Trophoblast cell (in vitro differentiated cells and primary cell): ENCODE measurements around the gene LIPE.

Experiments used
- DNase-seq, 2 donors: peaks; one replicate each; pipeline ENCODE4 v3.0.0-alpha.2; 2016
- H2AFZ ChIP-seq: 2 replicates; pipeline ENCODE4 v1.6.1; 2013; ENCODE audit warnings: low read length, moderate library complexity, mild to moderate bottlenecking; ENCODE audit not compliant: insufficient read depth, poor library complexity
- H2AK5ac ChIP-seq: 2 replicates; pipeline ENCODE4 v1.6.1; 2013; ENCODE audit warnings: mild to moderate bottlenecking, low read length
- H2BK120ac ChIP-seq: 2 replicates; pipeline ENCODE4 v1.6.1; 2013; ENCODE audit warnings: low read length, mild to moderate bottlenecking, moderate library complexity; ENCODE audit not compliant: insufficient read depth, poor library complexity
- H2BK12ac ChIP-seq: 2 replicates; pipeline ENCODE4 v1.6.1; 2013; ENCODE audit warnings: mild to moderate bottlenecking, low read length, moderate library complexity
- H2BK5ac ChIP-seq: 2 replicates; pipeline ENCODE4 v1.6.1; 2013; ENCODE audit warnings: low read length, low read depth, moderate library complexity, mild to moderate bottlenecking; ENCODE audit not compliant: poor library complexity
- H3K14ac ChIP-seq: 2 replicates; pipeline ENCODE4 v1.6.1; 2013; ENCODE audit warnings: mild to moderate bottlenecking, low read length
- H3K18ac ChIP-seq: 2 replicates; pipeline ENCODE4 v1.6.1; 2013; ENCODE audit warnings: mild to moderate bottlenecking, low read length
- H3K23ac ChIP-seq: 2 replicates; pipeline ENCODE4 v1.6.1; 2013; ENCODE audit warnings: low read length
- H3K27ac ChIP-seq: 2 replicates; pipeline ENCODE4 v1.5.1; 2013; ENCODE audit warnings: low read depth, mild to moderate bottlenecking, inconsistent platforms, low read length, moderate library complexity
- H3K27me3 ChIP-seq: 2 replicates; pipeline ENCODE4 v1.6.1; 2013; ENCODE audit warnings: inconsistent platforms, mild to moderate bottlenecking, low read length, moderate library complexity; ENCODE audit not compliant: insufficient read depth
- H3K36me3 ChIP-seq, 2 experiments: 1 replicate in 1 of 2; 2 replicates in 1 of 2; pipeline ENCODE4 v1.6.1; 2013; ENCODE audit warnings: low read length in 2 of 2, mild to moderate bottlenecking in 2 of 2, moderate library complexity in 1 of 2; ENCODE audit not compliant: insufficient read depth in 2 of 2, control insufficient read depth in 1 of 2
- H3K4ac ChIP-seq: 2 replicates; pipeline ENCODE4 v1.6.1; 2013; ENCODE audit warnings: low read depth, mild to moderate bottlenecking, low read length, moderate library complexity
- H3K4me1 ChIP-seq, 2 experiments: 1 replicate in 1 of 2; 2 replicates in 1 of 2; pipeline ENCODE4 v1.6.1; 2013; ENCODE audit warnings: low read length in 2 of 2, mild to moderate bottlenecking in 2 of 2, moderate library complexity in 1 of 2; ENCODE audit not compliant: insufficient read depth in 2 of 2, control insufficient read depth in 1 of 2
- H3K4me2 ChIP-seq: 2 replicates; pipeline ENCODE4 v1.6.1; 2013; ENCODE audit warnings: inconsistent platforms, mild to moderate bottlenecking, low read length, moderate library complexity
- H3K4me3 ChIP-seq: 2 replicates; pipeline ENCODE4 v1.5.1; 2013; ENCODE audit warnings: mild to moderate bottlenecking, low read depth, low read length, inconsistent platforms
- H3K79me1 ChIP-seq: one replicate; pipeline ENCODE4 v1.6.1; 2013; ENCODE audit warnings: low read length
- H3K79me2 ChIP-seq: 2 replicates; pipeline ENCODE4 v1.6.1; 2013; ENCODE audit warnings: low read length, mild to moderate bottlenecking; ENCODE audit not compliant: control insufficient read depth, insufficient read depth, poor library complexity
- H3K9ac ChIP-seq: 2 replicates; pipeline ENCODE4 v1.6.1; 2013; ENCODE audit warnings: mild to moderate bottlenecking, low read length
- H3K9me3 ChIP-seq: 2 replicates; pipeline ENCODE4 v1.6.1; 2013; ENCODE audit warnings: low read depth, mild to moderate bottlenecking, control low read depth, inconsistent platforms, low read length; ENCODE audit not compliant: insufficient read depth
- H4K12ac ChIP-seq: 2 replicates; pipeline ENCODE4 v1.6.1; 2013; ENCODE audit warnings: low read depth, mild to moderate bottlenecking, low read length, moderate library complexity
- H4K8ac ChIP-seq: 2 replicates; pipeline ENCODE4 v1.6.1; 2013; ENCODE audit warnings: low read depth, mild to moderate bottlenecking, low read length, moderate library complexity
- H4K91ac ChIP-seq: one replicate; pipeline ENCODE4 v1.6.1; 2013; ENCODE audit warnings: low read depth, mild to moderate bottlenecking, low read length, moderate library complexity
- WGBS: extraction: QIAGEN DNeasy Blood & Tissue Kit; methylation state at CpG from one replicate; pipeline ENCODE4 v1.1.7; 2013; ENCODE audit warnings: missing lambda C conversion rate; ENCODE audit not compliant: insufficient read length, insufficient coverage; ENCODE audit errors: extremely low coverage; 5-methylcytosine and 5-hydroxymethylcytosine counted together

Gene LIPE

GRCh38 chr19:42356686-42357085 lies 70.5 kb downstream of the LIPE start:
- Histone ChIP-seq H4K8ac (no peak overlapping the region), H3K79me1 (no peaks in the 10 kb centered on the region), H3K27ac (no peak overlapping the region), H3K27me3 (no peaks in the 10 kb centered on the region), H4K12ac (no peak overlapping the region), H3K18ac (no peak overlapping the region), H3K79me2 (no peaks in the 10 kb centered on the region), H3K9ac (no peak overlapping the region), H2AK5ac (no peak overlapping the region), H2BK5ac (no peak overlapping the region), H3K9me3 (peaks cover 2% of the 10 kb centered on the region), H3K4ac (no peak overlapping the region), H2BK12ac (no peak overlapping the region), H3K23ac (no peak overlapping the region), H3K4me2 (no peak overlapping the region), H4K91ac (no peak overlapping the region), H2BK120ac (no peak overlapping the region), H2AFZ (no peak overlapping the region), H3K4me3 (no peak overlapping the region), H3K14ac (no peak overlapping the region), H3K36me3 (peaks cover 32 to 43% of the 10 kb centered on the region in 2 experiments), H3K4me1 (peaks cover 5 to 6% of the 10 kb centered on the region in 2 experiments)
- no CpG with 5 or more reads among the region's 15 CpGs for WGBS
- DNase-seq, result no peak

- H3K27ac ChIP-seq, result no peak overlapping the region
- no peak for DNase-seq
- no CpG with 5 or more reads among the region's 12 CpGs for WGBS
- no peaks in the 10 kb centered on the region for H3K79me1 ChIP-seq
- no peak overlapping the region for H3K4me3 ChIP-seq
- H2BK12ac ChIP-seq, result no peak overlapping the region
- no peak overlapping the region for H4K8ac ChIP-seq
- peaks cover 4 to 6% of the 10 kb centered on the region in 2 experiments for H3K4me1 ChIP-seq
- no peak overlapping the region for H3K23ac ChIP-seq
- H3K18ac ChIP-seq, result no peak overlapping the region
- H3K4me2 ChIP-seq, result no peak overlapping the region
- peaks cover 2% of the 10 kb centered on the region for H3K9me3 ChIP-seq
- H2AK5ac ChIP-seq, result no peak overlapping the region
- no peak overlapping the region for H4K91ac ChIP-seq
- H2AFZ ChIP-seq, result no peak overlapping the region
- H2BK120ac ChIP-seq, result no peak overlapping the region
- H3K4ac ChIP-seq, result no peak overlapping the region
- H2BK5ac ChIP-seq, result no peak overlapping the region
- no peaks in the 10 kb centered on the region for H3K79me2 ChIP-seq
- H4K12ac ChIP-seq, result no peak overlapping the region
- no peaks in the 10 kb centered on the region for H3K27me3 ChIP-seq
- no peak overlapping the region for H3K9ac ChIP-seq
- peaks cover 32 to 43% of the 10 kb centered on the region in 2 experiments for H3K36me3 ChIP-seq
- no peak overlapping the region for H3K14ac ChIP-seq
These were observed 71.3 kb downstream of the LIPE start for GRCh38 chr19:42355896-42356295.

- H3K79me2 ChIP-seq, result no peaks in the 10 kb centered on the region
- H3K36me3 ChIP-seq, result peaks cover 34 to 46% of the 10 kb centered on the region in 2 experiments
- H3K79me1 ChIP-seq, result no peaks in the 10 kb centered on the region
- H3K27me3 ChIP-seq, result no peaks in the 10 kb centered on the region
- no peak overlapping the region for H3K14ac ChIP-seq
- peaks cover 2% of the 10 kb centered on the region for H3K9me3 ChIP-seq
- no peak overlapping the region for H2BK5ac ChIP-seq
- H2AK5ac ChIP-seq, result no peak overlapping the region
- H3K9ac ChIP-seq, result no peak overlapping the region
- no peak overlapping the region for H3K23ac ChIP-seq
- H2BK120ac ChIP-seq, result no peak overlapping the region
- no CpG with 5 or more reads among the region's 29 CpGs for WGBS
- no peak overlapping the region for H4K12ac ChIP-seq
- H2AFZ ChIP-seq, result no peak overlapping the region
- H3K4me3 ChIP-seq, result no peak overlapping the region
- H2BK12ac ChIP-seq, result no peak overlapping the region
- H3K27ac ChIP-seq, result no peak overlapping the region
- DNase-seq, result no peak
- no peak overlapping the region for H3K18ac ChIP-seq
- H4K91ac ChIP-seq, result no peak overlapping the region
- no peaks in the 10 kb centered on the region for H3K4me1 ChIP-seq
- H4K8ac ChIP-seq, result no peak overlapping the region
- H3K4ac ChIP-seq, result no peak overlapping the region
- H3K4me2 ChIP-seq, result no peak overlapping the region
These were observed 73.7 kb downstream of the LIPE start for GRCh38 chr19:42353341-42354015.

GRCh38 chr19:42352301-42353259 lies 74.6 kb downstream of the LIPE start:
- no CpG with 5 or more reads among the region's 31 CpGs for WGBS
- no peak overlapping the region for H3K9ac ChIP-seq
- H3K18ac ChIP-seq, result no peak overlapping the region
- H3K27ac ChIP-seq, result no peak overlapping the region
- no peaks in the 10 kb centered on the region for H3K27me3 ChIP-seq
- H3K4me1 ChIP-seq, result no peaks in the 10 kb centered on the region
- DNase-seq, result no peak
- no peak overlapping the region for H3K4me2 ChIP-seq
- no peak overlapping the region for H2BK5ac ChIP-seq
- H3K23ac ChIP-seq, result no peak overlapping the region
- H2AFZ ChIP-seq, result no peak overlapping the region
- no peak overlapping the region for H4K91ac ChIP-seq
- H3K36me3 ChIP-seq, result peaks cover 30 to 49% of the 10 kb centered on the region in 2 experiments
- no peak overlapping the region for H2BK120ac ChIP-seq
- H2AK5ac ChIP-seq, result no peak overlapping the region
- no peak overlapping the region for H4K12ac ChIP-seq
- H3K4ac ChIP-seq, result no peak overlapping the region
- no peak overlapping the region for H3K4me3 ChIP-seq
- no peak overlapping the region for H2BK12ac ChIP-seq
- no peak overlapping the region for H3K14ac ChIP-seq
- no peak overlapping the region for H4K8ac ChIP-seq
- H3K79me1 ChIP-seq, result no peaks in the 10 kb centered on the region
- H3K79me2 ChIP-seq, result no peaks in the 10 kb centered on the region
- peaks cover 2% of the 10 kb centered on the region for H3K9me3 ChIP-seq
